B cell (primary cell): ENCODE results near the gene ZEB2. TPM values are rescaled to one million over a fixed set of nuclear protein-coding genes. Genes with fewer than 3 reads are reported as not detected.

ENCODE experiments used
- ATAC-seq: fragments of 200-7000 bp; cut with Tn5 transposase; one replicate; pipeline ENCODE4 v1.10.0; 2021; ENCODE audit warnings: low read depth, mild to moderate bottlenecking, moderate number of reproducible peaks, moderate library complexity
- CTCF ChIA-PET: fragments of 350-600 bp; sonication (Branson Sonifier 250); formaldehyde crosslinking; loops from one replicate; lab custom pipeline; 2021; ENCODE audit warnings: antibody characterized with exemption, inconsistent platforms; lab: Charles Lee
- POLR2A ChIA-PET: fragments of 350-600 bp; sonication (Branson Sonifier 250); formaldehyde crosslinking; loops from one replicate; lab custom pipeline; 2021; ENCODE audit warnings: antibody characterized with exemption; lab: Charles Lee
- DNase-seq: peaks from one replicate; pipeline ENCODE4 v3.0.0; 2013
- H2AFZ ChIP-seq: 2 replicates; pipeline ENCODE4 v1.6.1; 2012; ENCODE audit warnings: mild to moderate bottlenecking, low read depth, low read length; ENCODE audit not compliant: insufficient read depth, poor library complexity, severe bottlenecking
- H3K27ac ChIP-seq, 2 donors: 1 replicate in 1 of 2; 2 replicates in 1 of 2; pipeline ENCODE4 v1.5.1; 2012 to 2013; ENCODE audit warnings: low read length in 2 of 2, mild to moderate bottlenecking in 2 of 2, moderate library complexity in 1 of 2
- H3K27me3 ChIP-seq, 4 experiments: fragments of 200-600 bp in 1 of 4; sonication (generic) in 1 of 4; replicated peaks in 1 of 4; 1 replicate in 2 of 4; 2 replicates in 2 of 4; pipeline versions ENCODE4 v1.6.1 to v1.7.0; 2013 to 2016; ENCODE audit warnings: low read length in 3 of 4, mild to moderate bottlenecking in 2 of 4, mixed read lengths in 1 of 4, moderate library complexity in 1 of 4; ENCODE audit not compliant: insufficient read depth in 4 of 4, control insufficient read depth in 3 of 4; ENCODE audit errors: control extremely low read depth in 1 of 4
- H3K36me3 ChIP-seq, 2 experiments: replicated peaks in 1 of 2; 1 replicate in 1 of 2; 2 replicates in 1 of 2; pipeline versions ENCODE4 v1.6.1 to v1.7.1; 2013; ENCODE audit warnings: low read length in 1 of 2; ENCODE audit not compliant: insufficient read depth in 2 of 2, control insufficient read depth in 1 of 2; ENCODE audit errors: control extremely low read depth in 1 of 2, extremely low read depth in 1 of 2
- H3K4me1 ChIP-seq, 2 donors: fragments of 200-600 bp in 1 of 2; sonication (generic) in 1 of 2; 1 replicate in 1 of 2; 2 replicates in 1 of 2; pipeline versions ENCODE4 v1.5.1 to v1.6.1; 2013 to 2017; ENCODE audit warnings: low read length in 2 of 2; ENCODE audit not compliant: control insufficient read depth in 2 of 2, insufficient read depth in 2 of 2
- H3K4me2 ChIP-seq: replicated peaks from 2 replicates; pipeline ENCODE3; 2012; ENCODE audit warnings: mild to moderate bottlenecking, low read depth, low read length; ENCODE audit not compliant: poor library complexity, severe bottlenecking
- H3K4me3 ChIP-seq, 5 experiments: fragments of 200-600 bp in 1 of 5; sonication (generic) in 1 of 5; 1 replicate in 3 of 5; 2 replicates in 2 of 5; pipeline versions ENCODE4 v1.5.1 to v1.7.0; 2011 to 2016; ENCODE audit warnings: low read length in 4 of 5, mild to moderate bottlenecking in 4 of 5, low read depth in 2 of 5, control low read depth in 1 of 5, moderate library complexity in 1 of 5; ENCODE audit not compliant: insufficient read depth in 1 of 5; ENCODE audit errors: control extremely low read depth in 1 of 5, extremely low read depth in 1 of 5
- H3K79me2 ChIP-seq: fragments of 200-600 bp; sonication (generic); one replicate; pipeline ENCODE4 v1.6.0; 2016; ENCODE audit warnings: low read length; ENCODE audit not compliant: control insufficient read depth, insufficient read depth
- H3K9ac ChIP-seq: fragments of 200-600 bp; sonication (generic); 2 replicates; pipeline ENCODE4 v1.6.1; 2017; ENCODE audit warnings: mild to moderate bottlenecking, low read length, moderate library complexity
- H3K9me3 ChIP-seq, 3 donors: one replicate each; pipeline versions ENCODE4 v1.6.1 to v1.7.1; 2013; ENCODE audit warnings: low read length in 2 of 3; ENCODE audit not compliant: control insufficient read depth in 2 of 3, insufficient read depth in 1 of 3; ENCODE audit errors: control extremely low read depth in 1 of 3
- H4K20me1 ChIP-seq: 2 replicates; pipeline ENCODE4 v1.6.0; 2012; ENCODE audit warnings: mild to moderate bottlenecking, low read length; ENCODE audit not compliant: insufficient read depth, control insufficient read depth, poor library complexity, severe bottlenecking
- H3K27ac Mint-ChIP-seq: one replicate; pipeline ENCODE4 v1.8.0; 2021; ENCODE audit warnings: mixed read lengths
- H3K27me3 Mint-ChIP-seq: one replicate; pipeline ENCODE4 v1.8.0; 2021; ENCODE audit warnings: mixed read lengths
- H3K4me1 Mint-ChIP-seq: one replicate; pipeline ENCODE4 v1.8.0; 2021; ENCODE audit warnings: mixed read lengths
- H3K4me3 Mint-ChIP-seq: one replicate; pipeline ENCODE4 v1.8.0; 2021; ENCODE audit warnings: mixed read lengths
- H3K9me3 Mint-ChIP-seq: one replicate; pipeline ENCODE4 v1.8.0; 2022; ENCODE audit warnings: mixed read lengths; ENCODE audit not compliant: insufficient read depth
- CTCF ChIP-seq: fragments of 200-600 bp; IDR thresholded peaks from one replicate; pipeline ENCODE4 v1.8.0; 2022; ENCODE audit warnings: antibody characterized with exemption, mild to moderate bottlenecking
- EZH2 ChIP-seq: IDR thresholded peaks from 2 replicates; pipeline ENCODE4 v1.6.1; 2012; ENCODE audit warnings: borderline replicate concordance, low read depth, mild to moderate bottlenecking, moderate library complexity, low read length; ENCODE audit not compliant: insufficient read depth, poor library complexity, severe bottlenecking
- WGBS: methylation state at CpG from one replicate; pipeline ENCODE4 v1.1.5; 2013; ENCODE audit warnings: missing lambda C conversion rate; ENCODE audit not compliant: insufficient coverage; 5-methylcytosine and 5-hydroxymethylcytosine counted together
- intact Hi-C: fragments of 100-400 bp; cut with micrococcal nuclease; formaldehyde crosslinking; loops from one replicate; pipeline ENCODE4 v1.10.0; 2022
- polyA plus RNA-seq: library from polyadenylated mRNA; depleted of rRNA; stranded (reverse); fragments of >200 nt; gene quantifications from 2 replicates; pipeline ENCODE4 v1.2.3, GENCODE V29; 2012
- total RNA-seq, 2 donors: library from RNA; stranded (reverse); fragments of 120-200 nt in 1 of 2; gene quantifications; 1 replicate in 1 of 2; 2 replicates in 1 of 2; pipeline versions ENCODE4 v1.2.3 to v1.2.4, GENCODE V29; 2013 to 2022

The ZEB2 gene
- total and polyA plus RNA-seq, 2 donors (not counting 1 experiment from before 2014, with no cell fraction given), result 56.3 to 217 TPM

GRCh38 chr2:144472046-144472412 lies 47.9 kb downstream of the ZEB2 start:
- Mint-ChIP-seq H3K27ac (no peak overlapping the region), H3K9me3 (no peaks in the 10 kb centered on the region), H3K4me1 (peaks cover 40% of the 10 kb centered on the region), H3K4me3 (no peak overlapping the region), H3K27me3 (no peaks in the 10 kb centered on the region)
- Histone ChIP-seq H3K4me2 (peak overlapping the region; percentile 26), H2AFZ (no peak overlapping the region), H3K4me3 (no peak overlapping the region), H3K36me3 (peaks cover 0 to 26% of the 10 kb centered on the region in 2 experiments), H3K79me2 (peaks cover 91% of the 10 kb centered on the region), H3K4me1 (peaks cover 43 to 47% of the 10 kb centered on the region in 2 donors), H3K9me3 (no peaks in the 10 kb centered on the region), H3K27ac (peak overlapping the region in 1 of 2 donors; percentile 6), H4K20me1 (peaks cover 74% of the 10 kb centered on the region), H3K27me3 (no peaks in the 10 kb centered on the region), H3K9ac (no peak overlapping the region)
- no peak for DNase-seq
- no peak for ATAC-seq
- CTCF ChIA-PET, result no interaction called here
- no CpG with 5 or more reads among the region's 2 CpGs for WGBS
- POLR2A ChIA-PET, result no interaction called here
- intact Hi-C loops, result no loop called here
- TF ChIP-seq EZH2 (no peak), CTCF (no peak)

- Histone ChIP-seq H4K20me1 (peaks cover 68% of the 10 kb centered on the region), H3K4me2 (peak overlapping the region; percentile 26), H3K79me2 (peaks cover 92% of the 10 kb centered on the region), H3K9me3 (no peaks in the 10 kb centered on the region), H3K36me3 (peaks cover 0 to 26% of the 10 kb centered on the region in 2 experiments), H2AFZ (no peak overlapping the region), H3K27ac (peak overlapping the region in 1 of 2 donors; percentile 15), H3K27me3 (no peaks in the 10 kb centered on the region), H3K9ac (no peak overlapping the region), H3K4me3 (no peak overlapping the region), H3K4me1 (peaks cover 41 to 44% of the 10 kb centered on the region in 2 donors)
- WGBS, result no CpG with 5 or more reads among the region's 2 CpGs
- no peaks in the 10 kb centered on the region for H3K27me3 Mint-ChIP-seq
- CTCF ChIA-PET, result interaction anchor here (1.3 kb wide), 1 partner anchor 16 kb away, joined by 6 read pairs; no protein-coding TSS in a partner anchor
- H3K4me1 Mint-ChIP-seq, result peaks cover 37% of the 10 kb centered on the region
- peak; percentile 73 for DNase-seq
- TF ChIP-seq CTCF, result no peak
- TF ChIP-seq EZH2, result no peak
- peak overlapping the region; percentile 53 for H3K4me3 Mint-ChIP-seq
- H3K27ac Mint-ChIP-seq, result peak overlapping the region; percentile 4
- H3K9me3 Mint-ChIP-seq, result no peaks in the 10 kb centered on the region
- intact Hi-C loops, result no loop called here
- POLR2A ChIA-PET, result interaction anchor here (0.7 kb wide), 2 partner anchors 37 to 238 kb away, joined by 3 read pairs; no protein-coding TSS in a partner anchor
- ATAC-seq, result peak; percentile 80
Observed at GRCh38 chr2:144471305-144472045, 48.4 kb downstream of the ZEB2 start.
